ENCODE data around the gene FZD8.

Gene FZD8

DNA sequence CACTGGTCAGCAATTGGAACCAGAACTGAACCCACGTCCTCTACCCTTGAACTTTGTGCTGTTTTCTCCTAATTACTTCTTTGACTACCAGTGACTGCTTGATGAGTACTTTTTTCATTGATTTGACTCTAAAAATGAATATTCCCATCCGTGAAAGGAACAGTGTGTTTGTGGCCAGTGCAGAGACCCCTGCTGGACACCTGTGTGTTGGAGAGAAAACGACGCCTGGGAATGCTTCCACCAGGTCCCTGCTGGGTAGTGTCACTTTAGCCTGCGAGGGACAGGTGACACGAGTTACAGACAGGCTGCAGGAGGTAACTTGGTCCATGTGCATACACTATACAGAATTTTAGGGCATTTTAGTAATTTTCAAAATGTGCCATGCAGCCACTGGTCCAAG, 43.7 kb downstream of the FZD8 start:
- no peak for DNase-seq

- no peak for DNase-seq
Observed at GRCh38 chr10:35595106-35595505, 47.0 kb downstream of the FZD8 start.

DNA sequence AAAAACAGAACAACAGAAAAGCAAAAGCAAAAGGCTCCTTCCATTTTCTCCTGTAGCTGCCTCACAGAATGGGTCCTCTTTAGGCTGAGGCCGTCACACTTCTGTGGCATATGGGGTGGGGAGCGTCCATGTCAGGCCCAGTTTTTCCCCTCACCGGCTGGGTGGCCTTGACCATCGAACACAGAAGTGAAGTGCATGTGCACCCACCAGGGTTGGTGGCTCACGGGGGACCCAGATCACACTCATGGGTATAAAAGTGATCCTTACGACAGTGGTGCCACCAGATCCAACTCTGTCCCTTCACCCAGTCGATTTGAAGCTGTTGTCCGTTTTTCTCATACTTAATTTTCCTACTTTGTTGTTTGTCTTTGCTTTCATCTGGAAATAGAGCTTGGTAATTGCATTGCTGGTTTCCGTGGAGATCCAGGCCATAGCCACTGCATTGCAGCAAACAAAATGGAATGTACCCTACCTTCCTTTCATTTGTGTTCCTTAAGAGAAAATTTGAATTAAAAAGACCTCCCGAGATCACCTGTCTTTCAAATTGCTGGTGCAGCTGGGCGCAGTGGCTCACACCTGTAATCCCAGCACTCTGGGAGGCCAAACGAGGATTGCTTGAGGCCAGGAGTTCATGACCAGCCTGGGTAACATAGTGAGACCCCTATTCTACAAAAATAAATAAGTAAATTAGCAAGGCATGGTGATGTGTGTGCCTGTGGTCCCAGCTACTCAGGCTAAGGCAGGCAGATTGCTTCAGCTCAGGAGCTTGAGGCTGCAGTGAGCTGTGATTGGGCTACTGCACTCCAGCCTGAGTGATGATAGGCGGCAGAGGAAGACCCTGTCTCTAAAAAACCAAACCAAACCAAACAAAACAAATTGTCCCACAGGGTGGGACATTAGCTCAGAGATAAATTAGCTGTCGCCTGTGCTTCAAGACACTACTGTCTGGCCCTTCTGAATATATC, 47.7 kb downstream of the FZD8 start:
- DNase-seq, result no peak

- no peak for DNase-seq
Observed at GRCh38 chr10:35592441-35592840, 49.7 kb downstream of the FZD8 start.

DNA sequence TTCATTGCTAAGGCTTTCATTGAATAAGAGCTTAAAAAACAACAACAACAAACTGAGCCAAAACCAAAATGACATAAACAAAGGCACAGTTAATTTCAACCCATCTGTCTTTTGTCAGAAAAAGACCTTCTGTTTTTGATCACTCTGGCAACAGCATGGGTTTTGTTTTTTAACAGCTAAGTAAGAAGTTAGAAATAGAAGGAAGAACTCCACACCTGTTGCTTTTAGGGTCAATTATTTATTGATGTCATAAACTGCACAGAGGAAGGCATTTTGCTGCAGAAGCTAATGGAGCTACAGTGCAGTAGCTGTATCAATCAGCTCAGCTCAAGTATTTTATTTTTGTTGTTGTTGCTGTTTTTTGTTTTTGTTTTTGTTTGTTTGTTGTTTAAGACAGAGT, 53.3 kb downstream of the FZD8 start:
- no peak for DNase-seq

Data from amniotic stem cell (primary cell).